HG03045 (cell line): Measurements from ENCODE around the gene CYP2J2.
"Not testable (repeated sequence)": the region's sequence is repeated elsewhere in the genome, so short reads cannot be mapped to it uniquely, and the experiment has no call there.

Source experiments
- ATAC-seq: cut with Tn5 transposase; IDR thresholded peaks from one replicate; pipeline ENCODE4 v1.9.1; 2021; ENCODE audit warnings: mild to moderate bottlenecking, moderate library complexity; ENCODE audit not compliant: unreplicated experiment

The CYP2J2 gene

GRCh38 chr1:59877108-59877682 is 49.4 kb downstream of the CYP2J2 start:
- ATAC-seq: no peak

GRCh38 chr1:59871746-59872145 is 54.8 kb downstream of the CYP2J2 start:
- no peak for ATAC-seq

- no peak for ATAC-seq
These were observed 60.1 kb downstream of the CYP2J2 start for GRCh38 chr1:59866462-59866861.

GRCh38 chr1:59857679-59858354 is 68.8 kb downstream of the CYP2J2 start:
- ATAC-seq: no peak

GRCh38 chr1:59856725-59857338 is 69.7 kb downstream of the CYP2J2 start:
- ATAC-seq: no peak

GRCh38 chr1:59855297-59855696 is 71.3 kb downstream of the CYP2J2 start:
- not testable (repeated sequence) for ATAC-seq

GRCh38 chr1:59852117-59852516 is 74.5 kb downstream of the CYP2J2 start:
- no peak for ATAC-seq

- no peak for ATAC-seq
These were observed 79.7 kb downstream of the CYP2J2 start for GRCh38 chr1:59846895-59847282.

- ATAC-seq: no peak
These were observed 80.2 kb downstream of the CYP2J2 start for GRCh38 chr1:59846209-59846894.

- ATAC-seq: no peak
These were observed 81.5 kb downstream of the CYP2J2 start for GRCh38 chr1:59845091-59845490.
